OCI-LY7 (cell line): ENCODE results near the gene CD38.

ENCODE experiments used
- CTCF ChIP-seq: fragments of 200-600 bp; sonication (generic); conservative IDR thresholded peaks from 2 replicates; pipeline ENCODE4 v1.5.1; 2014; ENCODE audit warnings: mild to moderate bottlenecking, antibody characterized with exemption, low read length, moderate library complexity, mixed read lengths
- EZH2phosphoT487 ChIP-seq: fragments of 200-600 bp; sonication (generic); IDR thresholded peaks from 2 replicates; pipeline ENCODE4 v1.6.1; 2018; ENCODE audit warnings: low read depth, borderline replicate concordance, mild to moderate bottlenecking, mixed run types, antibody characterized with exemption, low read length, moderate library complexity, mixed read lengths

DNA sequence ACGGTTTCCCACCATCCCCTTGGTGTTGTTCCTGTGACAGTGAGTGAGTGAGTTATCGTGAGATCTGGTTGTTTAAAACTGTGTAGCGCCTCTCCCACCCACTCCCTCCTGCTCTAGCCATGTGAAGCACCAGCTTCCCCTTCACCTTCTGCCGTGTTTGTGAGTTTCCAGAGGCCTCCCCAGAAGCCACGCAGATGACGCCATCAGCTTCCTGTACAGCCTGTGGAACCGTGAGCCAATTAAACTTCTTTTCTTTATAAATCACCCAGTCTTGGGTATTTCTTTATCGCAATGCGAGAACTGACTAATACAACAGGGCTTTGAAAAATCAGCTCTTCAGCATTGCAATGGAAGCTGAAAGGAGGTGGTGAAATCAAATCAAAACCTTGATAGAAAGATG, 110.4 kb downstream of the CD38 start:
- no peak for TF ChIP-seq CTCF
- TF ChIP-seq EZH2phosphoT487 = no peak
